NK-92 (cell line): ENCODE data around the gene TMC1.
"Not testable (repeated sequence)": the region's sequence is repeated elsewhere in the genome, so short reads cannot be mapped to it uniquely, and the experiment has no call there.

Experiments used
- DNase-seq: peaks from one replicate; lab custom pipeline; 2025; ENCODE audit not compliant: unreplicated experiment; lab: John Stamatoyannopoulos, UW

Gene TMC1

DNA sequence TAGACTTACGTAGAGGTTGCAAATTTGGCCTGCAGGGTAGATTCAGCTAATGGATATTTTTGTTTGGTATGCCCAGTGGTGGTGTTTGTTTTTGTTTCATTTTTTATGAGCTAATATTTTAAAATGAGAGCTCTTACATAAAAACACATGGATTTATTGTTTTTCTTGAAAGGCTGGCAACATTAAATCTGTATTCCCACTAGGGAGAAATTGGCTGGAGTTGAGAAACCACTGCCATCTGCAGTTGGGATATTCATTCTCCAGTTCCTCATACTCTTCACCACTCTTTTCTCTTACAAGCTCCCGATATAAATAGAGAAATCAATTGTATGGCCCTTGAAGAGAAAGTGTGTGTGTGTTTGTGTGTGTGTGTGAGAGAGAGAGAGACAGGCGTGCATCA is 288.2 kb downstream of the TMC1 start:
- DNase-seq: no peak

DNA sequence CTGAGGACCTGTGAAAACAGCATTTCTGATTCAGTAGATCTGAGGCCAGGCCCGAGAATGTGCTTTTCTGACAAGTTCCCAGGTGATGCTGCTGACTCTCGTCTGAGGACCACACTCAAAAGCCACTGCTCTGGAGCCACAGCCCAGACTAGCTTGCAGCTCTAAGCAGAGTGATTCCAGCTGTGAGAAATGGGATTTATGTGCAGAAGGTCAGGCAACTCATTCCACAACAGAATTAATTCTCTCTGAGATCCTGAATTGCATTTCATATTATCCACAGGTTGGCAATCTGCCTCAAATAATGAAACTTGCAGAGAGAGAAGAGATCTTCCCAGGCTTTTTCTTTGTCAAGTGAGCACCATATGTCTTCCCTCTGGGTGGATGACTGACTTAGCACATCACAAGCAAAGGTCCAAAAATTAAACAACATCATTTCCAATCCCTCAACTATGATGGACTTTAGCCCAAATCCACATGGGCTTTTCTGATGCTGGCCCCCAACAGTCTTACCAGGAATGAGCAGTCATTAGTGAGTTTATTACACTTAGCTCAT is 291.2 kb downstream of the TMC1 start:
- DNase-seq: no peak

DNA sequence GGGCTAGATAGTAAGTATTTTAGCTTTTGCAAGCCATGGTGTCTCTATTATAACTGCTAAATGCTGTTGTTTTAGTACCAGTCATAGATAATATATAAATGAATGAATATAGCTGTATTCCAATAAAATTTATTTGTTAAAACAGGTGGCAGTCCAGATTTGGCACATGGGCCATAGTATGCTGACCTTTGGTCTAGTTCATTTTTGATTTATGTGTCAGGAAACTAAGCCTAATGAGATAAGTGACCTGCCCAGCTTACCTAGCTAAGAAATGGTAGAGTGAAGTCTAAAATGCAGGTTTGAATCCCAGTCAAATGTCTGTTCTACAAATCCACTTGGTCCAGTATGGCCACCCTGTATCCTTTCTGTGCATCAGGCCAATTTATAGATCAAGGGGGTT is 292.1 kb downstream of the TMC1 start:
- no peak for DNase-seq

DNA sequence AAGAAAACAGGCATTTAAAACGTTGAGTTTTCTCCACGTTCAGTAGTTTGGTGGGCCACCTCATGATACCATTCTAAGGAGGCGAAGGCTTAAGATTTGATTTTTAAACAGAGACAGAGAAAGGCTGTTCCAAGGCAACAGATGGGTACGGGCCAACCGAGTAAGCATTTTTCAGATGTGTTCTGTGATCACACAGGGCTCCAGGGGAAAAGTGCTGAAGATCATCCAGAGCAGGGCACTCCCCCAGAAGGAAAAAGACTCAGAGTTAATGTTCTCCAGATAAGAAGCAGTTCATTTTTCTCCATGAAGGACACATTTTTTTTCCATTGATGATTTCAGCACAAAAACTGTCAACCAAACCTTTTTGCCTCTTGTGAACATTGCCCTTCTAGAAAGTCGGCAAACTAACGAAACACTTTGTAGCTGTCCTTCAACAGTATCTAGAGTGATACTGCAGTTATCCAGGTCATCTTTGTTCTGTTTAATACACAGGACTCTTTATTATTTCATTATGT is 292.7 kb downstream of the TMC1 start:
- DNase-seq: no peak

DNA sequence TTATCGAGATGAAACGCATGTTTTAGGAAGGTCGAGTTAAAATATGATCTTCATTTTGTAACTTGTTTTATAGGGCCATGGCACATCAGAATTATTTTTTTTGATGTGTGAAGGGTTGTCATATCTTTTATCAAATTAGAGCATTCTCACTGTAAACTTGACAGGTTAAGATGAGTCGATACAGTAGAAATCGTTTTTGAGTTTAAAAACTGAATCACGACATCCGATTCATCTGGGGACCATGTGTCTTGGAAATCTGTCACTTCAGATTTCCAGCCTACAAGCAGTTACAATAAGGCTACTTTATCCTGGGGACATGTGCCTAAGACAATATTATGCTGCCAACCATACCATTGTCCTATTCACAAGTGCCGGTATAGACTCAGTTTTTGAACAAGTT is 295.3 kb downstream of the TMC1 start:
- DNase-seq: no peak

DNA sequence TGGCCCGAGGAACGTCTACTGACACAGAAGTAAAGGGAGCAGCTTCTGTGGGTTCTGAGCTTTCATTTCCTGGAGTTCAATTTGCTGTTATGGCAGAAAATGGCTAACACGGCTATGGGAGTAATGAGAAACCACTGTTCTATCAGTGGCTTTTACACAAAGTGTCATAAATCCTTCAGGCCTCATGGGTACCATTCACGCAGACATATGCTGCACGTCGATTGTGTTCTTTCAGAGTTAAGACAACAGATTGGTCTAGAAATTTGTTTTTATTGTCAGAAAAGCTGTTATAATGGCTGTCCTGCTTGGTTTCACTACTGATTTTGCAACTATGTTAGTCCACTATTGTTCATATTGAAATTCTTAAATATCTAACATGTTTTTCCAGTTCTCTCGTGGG is 296.0 kb downstream of the TMC1 start:
- no peak for DNase-seq

DNA sequence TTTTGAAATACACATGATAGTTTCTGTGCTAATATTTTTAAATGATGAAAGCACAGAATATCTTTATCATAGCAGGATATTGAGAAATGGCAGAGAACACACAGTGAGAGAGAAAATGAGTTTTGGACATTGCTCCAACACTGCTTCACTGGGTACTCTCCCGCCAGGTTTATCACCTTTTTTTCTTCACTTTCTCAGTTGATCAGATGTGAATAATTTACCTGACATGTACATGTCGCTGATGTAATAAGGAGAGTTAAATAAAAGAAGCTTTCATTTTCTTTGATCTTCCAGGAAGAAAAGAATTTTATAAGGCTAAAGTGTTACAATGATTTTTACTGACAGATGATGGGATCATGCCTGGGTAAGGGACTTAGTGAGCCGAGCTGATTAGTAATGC is 297.0 kb downstream of the TMC1 start:
- no peak for DNase-seq

DNA sequence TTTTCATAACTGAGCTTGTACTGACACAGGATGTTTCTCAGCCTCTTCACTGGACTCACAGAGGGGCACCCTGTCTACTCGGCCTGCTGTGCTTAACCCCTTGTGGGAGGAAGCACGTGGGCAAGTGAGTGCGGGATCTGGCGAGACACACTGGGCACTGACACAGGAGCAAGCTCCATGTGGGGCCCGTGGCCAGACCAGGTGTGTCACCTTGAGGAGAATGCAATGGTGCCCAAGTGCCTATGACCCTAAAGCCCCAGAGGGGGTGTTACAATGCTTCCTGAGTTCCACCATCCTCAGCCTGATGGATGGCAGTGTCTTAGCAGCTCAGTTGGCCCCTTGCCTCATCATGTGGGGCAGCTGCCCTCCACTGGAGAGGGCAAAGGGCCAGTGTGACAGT is 302.6 kb downstream of the TMC1 start:
- no peak for DNase-seq

DNA sequence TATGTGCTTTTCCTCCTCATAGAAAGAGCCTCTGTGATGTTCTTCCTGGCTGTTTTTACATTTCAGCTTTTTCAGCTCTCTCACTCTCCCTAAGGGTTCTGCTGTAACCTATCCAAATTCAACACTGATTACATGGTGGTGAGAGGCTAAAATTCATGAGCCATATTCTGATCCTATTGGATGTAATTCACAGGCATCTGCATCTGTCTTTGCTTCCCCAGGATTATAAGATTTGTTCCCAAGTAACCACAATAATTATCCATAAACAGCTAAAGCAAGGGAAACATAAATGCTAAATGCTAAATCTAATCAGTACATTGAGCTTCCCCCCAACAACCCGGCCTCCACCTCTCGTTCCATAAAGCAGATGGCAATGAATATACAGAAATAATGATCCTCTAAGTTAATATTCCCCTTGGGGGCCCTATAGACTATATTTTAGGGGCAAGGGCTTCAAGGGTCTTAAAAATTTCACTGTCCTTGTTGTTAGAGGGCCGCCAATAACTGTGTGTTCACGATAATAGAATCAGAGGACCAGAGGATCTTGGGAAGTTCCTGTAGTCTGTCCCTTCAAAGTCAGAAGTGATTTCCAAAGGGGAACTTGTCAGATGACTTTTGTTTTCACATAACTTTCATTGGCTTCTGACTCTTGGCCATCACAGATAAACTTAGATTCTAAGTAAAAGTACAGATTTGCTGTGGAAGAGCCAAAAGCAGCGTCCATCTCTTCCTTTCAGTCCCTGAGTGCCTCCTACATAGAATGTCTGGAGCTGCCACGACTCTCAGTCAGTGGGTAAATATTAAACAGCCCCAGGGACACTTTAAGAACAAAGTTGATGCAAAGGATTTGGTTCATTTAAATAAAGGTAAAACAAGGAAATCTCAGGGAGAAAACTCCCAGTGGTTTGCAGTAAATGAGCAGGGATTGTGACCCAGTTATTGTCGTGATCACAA is 305.9 kb downstream of the TMC1 start:
- DNase-seq: no peak

DNA sequence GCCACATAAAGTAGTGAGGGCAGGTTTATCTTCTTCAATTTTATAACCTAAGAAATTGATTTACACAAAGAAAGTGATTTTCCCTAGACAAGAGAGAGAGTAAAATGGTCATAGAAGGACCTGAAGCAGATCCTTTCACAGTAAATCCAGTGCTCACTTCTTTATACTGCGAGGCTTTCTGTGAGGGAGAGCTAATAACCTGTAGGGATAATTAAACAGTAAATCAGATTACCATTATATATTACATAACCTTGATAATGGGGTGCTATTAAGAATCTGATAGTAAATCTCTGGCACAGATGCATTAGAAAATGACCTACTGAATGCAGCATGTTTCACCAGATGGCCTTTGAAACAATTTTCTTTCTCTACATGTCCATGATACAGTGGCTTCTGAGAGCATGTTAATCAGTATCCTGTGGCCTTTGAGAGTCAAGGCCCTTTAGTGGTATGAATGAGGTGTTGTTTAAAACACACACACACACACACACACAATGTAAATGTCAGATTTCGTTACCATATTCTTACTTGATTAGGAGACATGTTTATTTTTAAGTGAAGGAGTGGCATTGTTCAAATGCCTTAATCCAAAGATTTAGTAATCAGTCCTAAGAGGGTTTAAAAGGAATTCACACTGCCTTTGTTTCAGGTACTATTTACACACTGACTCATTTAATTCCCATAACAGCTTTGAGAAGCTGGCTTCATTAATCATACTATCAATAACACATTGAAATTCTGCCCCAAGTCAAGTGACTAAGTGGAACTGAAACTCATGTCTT is 306.7 kb downstream of the TMC1 start:
- DNase-seq: no peak

DNA sequence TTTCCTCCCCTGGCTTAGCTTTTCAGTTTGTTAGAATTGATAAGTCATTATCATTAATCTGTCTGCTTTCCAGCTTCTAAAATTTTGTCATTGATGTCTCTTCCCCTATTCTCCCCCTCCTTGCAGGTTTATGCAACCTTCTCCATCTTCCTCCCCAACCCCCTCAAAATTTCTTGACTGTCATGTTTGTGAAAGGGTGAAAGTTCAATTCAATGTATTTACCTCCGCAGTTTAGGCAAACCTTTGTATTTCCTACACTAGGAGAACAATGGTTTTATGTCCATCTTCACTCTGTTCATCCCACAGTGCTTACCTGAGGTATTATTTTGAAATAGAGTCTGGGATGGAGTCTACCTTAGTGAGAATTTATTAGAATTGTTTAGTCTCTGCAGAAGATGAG is 313.6 kb downstream of the TMC1 start:
- no peak for DNase-seq

DNA sequence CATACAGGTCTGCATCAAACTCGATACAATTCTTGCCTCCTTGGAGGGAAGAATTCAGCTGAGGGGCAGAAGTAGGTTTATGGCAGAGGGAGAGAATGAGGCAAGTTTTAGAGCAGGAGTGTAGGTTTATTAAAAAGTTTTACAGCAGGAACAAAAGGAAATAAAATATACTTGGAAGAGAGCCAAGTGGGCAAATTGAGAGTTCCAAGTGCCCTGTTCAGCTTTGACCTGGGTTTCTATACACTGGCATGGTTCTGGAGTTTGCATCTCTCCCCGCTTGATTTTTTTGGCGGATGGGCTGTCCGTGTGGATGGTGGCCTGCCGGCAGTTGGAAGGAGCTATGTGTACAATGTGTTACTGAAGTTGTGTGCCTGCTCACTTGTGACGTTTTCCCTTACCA is 315.4 kb downstream of the TMC1 start:
- DNase-seq: no peak

DNA sequence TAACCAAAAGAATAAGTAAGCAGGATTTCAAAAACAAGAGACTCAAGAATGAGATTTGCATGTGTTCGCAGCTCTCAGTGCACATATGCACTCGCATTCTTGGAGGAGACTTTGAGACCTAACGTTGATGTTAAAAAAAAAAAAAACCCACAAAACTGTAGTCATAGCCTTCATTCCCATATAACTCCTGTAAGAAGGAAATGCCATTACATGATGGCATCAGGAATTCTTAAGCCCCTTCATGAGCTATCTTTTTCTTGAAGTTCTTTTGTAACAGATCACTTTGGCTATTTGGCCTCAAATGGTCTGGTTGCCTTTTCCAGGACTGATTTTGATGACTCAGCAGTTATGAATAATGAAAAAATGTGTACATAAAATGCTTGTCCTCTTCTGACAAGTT is 317.7 kb downstream of the TMC1 start:
- DNase-seq: no peak

DNA sequence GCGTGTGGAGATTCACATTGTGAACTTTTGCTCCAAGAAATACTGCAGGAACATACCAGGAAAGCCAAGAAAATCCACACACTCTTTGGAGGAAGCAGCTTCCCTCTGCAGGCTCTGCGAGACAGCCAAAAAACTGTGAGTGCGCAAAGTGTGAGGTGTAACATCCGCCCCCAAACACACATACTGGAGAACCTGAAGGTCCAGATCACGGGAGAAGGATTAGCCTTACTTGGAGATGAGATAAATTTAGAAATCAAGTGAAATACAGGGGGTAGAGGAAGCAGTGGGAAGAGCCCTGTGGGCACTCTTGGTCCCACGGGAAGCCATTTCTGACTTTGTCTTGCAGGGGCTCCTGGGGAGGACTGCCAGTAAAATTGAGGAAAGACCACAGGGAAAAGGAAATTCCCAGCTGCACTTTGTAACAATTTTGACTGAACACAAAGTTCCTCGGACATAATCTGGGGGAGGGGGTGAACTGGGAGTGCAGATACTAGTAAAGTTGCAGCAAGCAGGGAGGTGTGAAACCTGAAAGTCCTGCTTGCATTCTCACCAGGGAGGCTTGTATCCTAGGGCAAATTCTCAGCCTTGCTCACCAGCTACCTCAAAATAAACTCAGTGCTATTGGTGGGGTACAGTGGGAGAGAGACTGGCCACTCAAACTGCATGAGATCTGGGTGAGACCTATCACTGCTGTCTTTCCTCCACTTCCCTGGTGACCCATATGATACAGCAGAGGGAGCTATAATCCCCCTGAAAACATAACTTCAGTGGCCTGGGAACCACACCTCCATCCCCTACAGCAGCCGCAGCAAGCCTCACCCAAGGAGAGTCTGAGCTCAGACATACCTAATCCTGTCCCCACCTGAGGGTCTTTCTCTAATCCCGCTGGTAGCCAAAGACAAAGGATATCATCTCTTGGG is 322.4 kb downstream of the TMC1 start:
- DNase-seq: no peak

DNA sequence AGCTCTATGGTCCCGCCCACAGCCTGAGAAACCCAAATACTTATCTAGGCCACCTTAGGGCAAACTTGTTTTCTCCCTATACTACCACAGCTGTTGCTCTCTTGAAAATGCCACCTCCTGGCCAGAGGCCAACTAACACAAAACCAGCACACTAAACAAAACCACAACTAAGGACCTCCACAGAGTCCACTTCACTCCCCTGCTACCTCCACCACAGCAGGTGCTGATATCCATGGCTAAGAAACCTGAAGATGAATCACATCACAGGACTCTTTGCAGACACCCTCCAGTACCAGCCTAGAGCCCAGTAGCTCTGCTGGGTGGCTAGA is 323.0 kb downstream of the TMC1 start:
- DNase-seq: no peak

DNA sequence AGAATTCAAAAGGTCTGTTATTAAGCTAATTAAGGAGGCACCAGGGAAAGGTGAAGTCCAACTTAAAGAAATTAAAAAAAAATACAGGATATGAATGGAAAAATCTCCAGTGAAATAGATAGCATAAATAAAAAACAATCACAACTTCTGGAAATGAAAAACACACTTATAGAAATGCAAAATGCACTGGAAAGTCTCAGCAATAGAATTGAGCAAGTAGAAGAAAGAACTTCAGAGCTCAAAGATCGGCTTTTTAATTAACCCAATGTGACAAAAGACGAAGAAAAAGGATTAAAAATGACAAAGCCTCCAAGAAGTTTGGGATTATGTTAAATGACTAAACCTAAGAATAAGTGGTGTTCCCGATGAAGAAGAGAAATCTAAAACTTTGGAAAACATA is 323.6 kb downstream of the TMC1 start:
- DNase-seq: not testable (repeated sequence)

DNA sequence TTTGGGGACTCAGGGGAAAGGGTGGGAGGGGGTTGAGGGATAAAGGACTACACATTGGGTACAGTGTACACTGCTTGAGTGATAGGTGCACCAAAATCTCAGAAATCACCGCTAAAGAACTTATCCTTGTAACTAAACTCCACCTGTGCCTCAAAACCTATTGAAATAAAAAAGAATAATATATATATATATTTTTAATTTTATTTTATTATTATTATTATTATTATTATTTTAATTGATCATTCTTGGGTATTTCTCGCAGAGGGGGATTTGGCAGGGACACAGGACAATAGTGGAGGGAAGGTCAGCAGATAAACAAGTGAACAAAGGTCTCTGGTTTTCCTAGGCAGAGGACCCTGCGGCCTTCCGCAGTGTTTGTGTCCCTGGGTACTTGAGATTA is 328.8 kb downstream of the TMC1 start:
- not testable (repeated sequence) for DNase-seq

DNA sequence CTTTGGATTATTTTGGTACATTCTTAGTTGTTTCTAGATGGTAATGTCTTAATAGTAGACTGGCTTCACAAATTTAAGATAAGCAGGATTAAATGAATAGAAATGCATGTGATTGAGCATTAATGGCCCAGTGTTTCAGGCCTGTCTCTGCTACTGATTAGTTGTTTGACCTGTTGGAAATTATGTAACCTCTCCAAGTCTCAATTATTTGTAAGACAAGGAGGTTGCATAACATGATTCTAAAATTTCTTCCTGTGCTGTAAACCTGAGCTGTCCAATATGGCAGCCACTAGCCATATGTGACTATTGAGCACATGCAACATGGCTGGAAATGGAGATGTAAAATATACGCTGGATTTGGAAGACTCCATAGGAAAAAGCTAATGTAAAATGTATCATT is 333.9 kb downstream of the TMC1 start:
- no peak for DNase-seq

DNA sequence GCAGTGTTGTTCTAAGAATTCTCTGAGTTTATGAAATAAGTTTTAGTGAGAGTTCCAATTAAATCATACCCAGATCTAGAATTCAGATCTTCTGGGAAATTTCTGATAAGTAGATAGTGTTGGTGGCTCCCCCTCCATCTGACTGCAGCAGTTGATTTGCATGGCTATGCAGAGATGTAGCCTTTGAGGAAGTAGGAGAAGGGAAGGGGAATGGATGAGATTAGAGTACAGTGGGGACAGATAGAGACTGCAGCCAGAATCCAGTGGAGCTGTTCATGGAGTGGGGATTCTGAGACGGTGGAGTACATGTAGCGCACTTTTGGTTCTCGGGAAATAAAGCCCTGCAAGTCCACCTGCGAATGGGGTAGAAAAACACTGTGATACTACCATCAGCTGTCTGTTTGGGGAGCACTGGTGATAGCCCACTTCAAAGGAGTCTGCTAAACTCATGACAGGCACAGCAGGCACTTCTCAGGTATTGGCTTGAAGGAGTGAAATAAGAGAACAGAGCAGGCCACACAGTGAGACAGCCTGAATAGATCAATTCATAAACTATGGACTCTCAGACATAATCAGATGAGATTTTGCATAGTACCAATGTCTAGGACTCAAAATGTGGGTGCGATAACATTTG is 334.6 kb downstream of the TMC1 start:
- DNase-seq: no peak

DNA sequence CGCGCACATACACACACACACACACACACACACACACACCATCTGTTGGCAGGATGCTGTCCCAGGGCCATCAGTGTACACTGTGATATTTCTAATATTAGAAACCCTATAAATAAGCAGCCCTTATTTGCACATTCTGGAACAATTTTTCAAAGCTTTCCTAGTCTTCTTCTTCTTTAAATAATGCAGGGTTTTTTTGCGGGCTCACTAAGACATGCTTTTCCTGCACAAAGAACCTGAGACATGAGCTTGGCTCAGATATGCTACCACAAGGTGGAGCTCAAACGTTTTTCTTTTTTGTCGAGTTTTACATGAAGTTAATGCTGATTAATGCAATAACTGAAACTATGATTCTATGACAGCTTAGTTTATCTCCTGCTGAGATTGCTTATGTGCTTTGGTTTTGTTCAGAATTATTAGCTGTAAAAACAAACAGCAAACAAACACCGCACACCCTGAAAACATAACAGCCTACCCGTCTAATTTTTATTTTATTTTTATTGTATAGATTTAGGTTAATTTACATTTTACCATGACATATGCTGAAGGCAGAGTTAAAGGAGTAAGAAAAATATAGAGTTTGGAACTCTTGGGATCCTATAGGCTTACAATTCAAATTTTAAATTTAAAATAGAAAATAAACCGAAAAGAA is 335.7 kb downstream of the TMC1 start:
- DNase-seq: no peak
